ENCODE data around the gene WBP1. TPM values are rescaled to one million over a fixed set of nuclear protein-coding genes. Genes with fewer than 3 reads are reported as not detected.

The WBP1 gene
- total and polyA plus RNA-seq, 4 donors: 38.1 to 149 (median 57.9) TPM

DNA sequence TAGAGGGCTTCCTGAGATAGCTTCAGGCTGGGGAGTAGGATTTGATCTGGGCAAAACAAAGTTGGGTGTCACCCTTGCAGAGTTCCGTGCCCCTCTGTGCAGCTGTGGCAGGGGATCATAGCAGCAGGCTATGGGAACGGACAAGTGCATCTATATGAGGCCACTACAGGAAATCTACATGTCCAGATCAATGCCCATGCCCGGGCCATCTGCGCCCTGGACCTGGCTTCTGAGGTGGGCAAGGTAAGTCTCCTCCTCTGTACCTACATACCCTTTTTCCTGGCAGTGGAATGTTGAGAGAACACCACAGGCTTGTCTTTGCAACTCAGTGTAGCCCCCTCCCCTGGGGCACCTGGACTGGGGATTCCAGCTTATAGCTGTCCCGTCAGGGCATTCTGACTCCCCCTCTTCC is 33.2 kb upstream of the WBP1 start:
- Histone ChIP-seq H3K27ac (ENCODE audit: low read depth in 1 of 2, low read length in 2 of 2) (no peak overlapping the region), H3K9me3 (ENCODE audit: control insufficient read depth, low read length) (no peaks in the 10 kb centered on the region), H3K36me3 (ENCODE audit: control insufficient read depth in 1 of 2, insufficient read depth in 2 of 2, low read length in 1 of 2) (no peaks in the 10 kb centered on the region), H3K27me3 (ENCODE audit: control insufficient read depth in 1 of 2, insufficient read depth in 2 of 2, low read length in 1 of 2) (no peaks in the 10 kb centered on the region), H3K4me3 (ENCODE audit: low read length in 2 of 2) (no peak overlapping the region), H3K4me1 (ENCODE audit: control insufficient read depth in 1 of 2, insufficient read depth in 2 of 2, low read length in 2 of 2) (no peaks in the 10 kb centered on the region)
- no peak for DNase-seq
- WGBS, 2 donors: 73 to 87% methylated on average over 5 of the region's 5 CpGs
- no peak for ATAC-seq (ENCODE audit: low FRiP score)
- intact Hi-C loops (cut with DNase I): no loop called here

DNA sequence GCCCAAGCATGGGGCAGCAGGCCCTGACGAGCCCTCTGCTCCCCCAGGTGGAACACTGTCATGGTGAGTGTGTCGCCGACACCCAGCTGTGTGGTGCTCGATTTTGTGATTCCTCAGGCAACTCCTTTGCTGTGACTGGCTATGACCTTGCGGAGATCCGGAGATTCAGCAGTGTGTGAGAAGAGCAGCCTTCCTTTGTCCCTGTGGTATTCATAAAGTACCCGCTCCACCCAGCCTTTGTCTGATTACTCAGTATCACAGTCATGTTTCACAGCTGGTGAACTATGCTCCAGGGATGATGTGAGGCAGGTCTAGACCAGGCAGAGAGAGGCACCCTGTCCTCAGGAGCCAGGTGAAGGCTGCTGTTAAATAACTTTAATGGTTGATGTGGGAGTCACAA is 32.7 kb upstream of the WBP1 start:
- no peak for DNase-seq
- no peaks in the 10 kb centered on the region for H3K36me3 ChIP-seq (ENCODE audit: control insufficient read depth in 1 of 2, insufficient read depth in 2 of 2, low read length in 1 of 2)

DNA sequence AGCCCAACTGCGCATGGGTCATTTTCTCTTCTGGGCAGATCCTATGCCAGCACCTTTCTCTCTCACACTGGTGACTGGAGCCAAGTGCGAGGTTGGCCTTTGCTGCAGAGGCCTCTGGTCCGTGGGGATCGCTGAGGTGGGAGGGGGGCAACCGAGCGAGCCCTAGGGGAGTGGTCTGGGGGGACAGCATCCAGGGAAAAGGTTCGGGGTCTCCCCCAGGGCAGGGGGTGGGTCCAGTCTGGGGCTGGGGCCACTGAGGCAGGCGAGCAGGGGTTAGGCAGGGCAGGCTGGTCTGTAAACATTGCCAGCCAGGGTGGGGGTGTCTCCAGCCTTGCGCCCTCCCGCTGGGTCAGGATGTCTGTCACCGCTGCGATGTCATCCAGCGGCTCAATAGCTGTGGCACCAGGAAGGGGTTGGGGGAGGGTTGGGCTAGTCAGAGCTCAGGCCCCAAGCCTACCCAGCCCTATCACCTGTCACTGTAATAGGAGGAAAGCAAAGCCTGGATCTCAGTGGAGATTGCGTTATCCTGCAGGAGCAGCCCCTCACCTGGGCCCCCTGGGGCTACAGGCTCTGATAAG is 32.0 kb upstream of the WBP1 start:
- WGBS, 2 donors: 80% methylated on average over 14 of the region's 14 CpGs
- Histone ChIP-seq H3K27me3 (ENCODE audit: control insufficient read depth in 1 of 2, insufficient read depth in 2 of 2, low read length in 1 of 2) (no peaks in the 10 kb centered on the region), H3K36me3 (ENCODE audit: control insufficient read depth in 1 of 2, insufficient read depth in 2 of 2, low read length in 1 of 2) (no peaks in the 10 kb centered on the region), H3K9me3 (ENCODE audit: control insufficient read depth, low read length) (no peaks in the 10 kb centered on the region), H3K4me1 (ENCODE audit: control insufficient read depth in 1 of 2, insufficient read depth in 2 of 2, low read length in 2 of 2) (no peaks in the 10 kb centered on the region), H3K4me3 (ENCODE audit: low read length in 2 of 2) (no peak overlapping the region), H3K27ac (ENCODE audit: low read depth in 1 of 2, low read length in 2 of 2) (no peak overlapping the region)
- intact Hi-C loops (cut with DNase I): no loop called here
- no peak for ATAC-seq (ENCODE audit: low FRiP score)
- DNase-seq: no peak

More for the DNA sequence above, 32.7 kb upstream of the WBP1 start:
- intact Hi-C loops (cut with DNase I): no loop called here
- Histone ChIP-seq H3K4me1 (ENCODE audit: control insufficient read depth in 1 of 2, insufficient read depth in 2 of 2, low read length in 2 of 2) (no peaks in the 10 kb centered on the region), H3K9me3 (ENCODE audit: control insufficient read depth, low read length) (no peaks in the 10 kb centered on the region), H3K4me3 (ENCODE audit: low read length in 2 of 2) (no peak overlapping the region), H3K27me3 (ENCODE audit: control insufficient read depth in 1 of 2, insufficient read depth in 2 of 2, low read length in 1 of 2) (no peaks in the 10 kb centered on the region), H3K27ac (ENCODE audit: low read depth in 1 of 2, low read length in 2 of 2) (no peak overlapping the region)
- no peak for ATAC-seq (ENCODE audit: low FRiP score)
- 79 to 82% methylated on average over 7 of the region's 7 CpGs for WGBS, 2 donors

DNA sequence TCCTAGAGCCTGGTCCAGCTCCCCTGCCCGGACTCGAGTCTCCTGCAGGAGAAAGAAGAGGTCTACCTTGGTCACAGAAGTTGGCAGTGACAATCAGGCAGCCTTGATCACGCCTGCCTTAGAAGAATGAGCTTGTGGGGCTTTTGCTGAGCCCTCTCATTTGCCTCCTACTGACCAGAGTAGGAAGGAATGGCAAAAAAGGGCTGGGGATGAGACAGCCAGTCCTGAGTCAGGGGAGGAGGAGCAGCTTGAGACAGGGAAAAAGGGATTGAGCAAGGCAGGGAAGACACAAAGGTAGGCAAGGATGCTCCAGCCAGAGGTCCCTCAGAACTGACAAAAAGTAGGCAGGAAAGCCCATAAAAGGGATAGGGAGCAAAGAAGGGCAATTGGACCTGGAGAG is 30.7 kb upstream of the WBP1 start:
- Histone ChIP-seq H3K9me3 (ENCODE audit: control insufficient read depth, low read length) (no peaks in the 10 kb centered on the region), H3K4me3 (ENCODE audit: low read length in 2 of 2) (no peak overlapping the region), H3K36me3 (ENCODE audit: control insufficient read depth in 1 of 2, insufficient read depth in 2 of 2, low read length in 1 of 2) (no peaks in the 10 kb centered on the region), H3K4me1 (ENCODE audit: control insufficient read depth in 1 of 2, insufficient read depth in 2 of 2, low read length in 2 of 2) (no peaks in the 10 kb centered on the region), H3K27me3 (ENCODE audit: control insufficient read depth in 1 of 2, insufficient read depth in 2 of 2, low read length in 1 of 2) (no peaks in the 10 kb centered on the region), H3K27ac (ENCODE audit: low read depth in 1 of 2, low read length in 2 of 2) (no peak overlapping the region)
- 81 to 88% methylated on average over 3 of the region's 3 CpGs for WGBS, 2 donors
- no peak for DNase-seq
- no peak for ATAC-seq (ENCODE audit: low FRiP score)
- intact Hi-C loops (cut with DNase I): no loop called here

DNA sequence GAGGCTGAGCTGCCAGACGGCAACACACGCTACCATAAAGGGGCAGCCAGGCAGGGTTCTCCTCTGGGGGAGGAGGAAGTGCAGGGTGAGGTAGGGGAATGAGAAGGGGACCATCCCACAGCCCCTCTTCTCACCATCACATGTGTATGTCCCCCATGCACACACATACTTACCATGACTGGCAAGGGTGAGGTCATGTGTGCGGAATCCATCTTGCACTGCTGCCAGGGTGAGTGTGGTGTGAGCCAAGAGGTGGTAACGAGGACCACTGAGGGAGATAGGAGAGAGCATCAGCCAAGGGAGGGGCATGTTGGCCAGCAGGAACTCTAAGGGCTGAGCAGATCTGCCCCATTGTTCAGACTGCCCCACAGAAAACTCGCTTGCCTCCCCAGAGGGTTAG is 29.6 kb upstream of the WBP1 start:
- DNase-seq: no peak
- intact Hi-C loops (cut with DNase I): no loop called here
- WGBS, 2 donors: 59 to 60% methylated on average over 5 of the region's 5 CpGs
- Histone ChIP-seq H3K4me3 (ENCODE audit: low read length in 2 of 2) (no peak overlapping the region), H3K27me3 (ENCODE audit: control insufficient read depth in 1 of 2, insufficient read depth in 2 of 2, low read length in 1 of 2) (no peaks in the 10 kb centered on the region), H3K27ac (ENCODE audit: low read depth in 1 of 2, low read length in 2 of 2) (no peak overlapping the region), H3K36me3 (ENCODE audit: control insufficient read depth in 1 of 2, insufficient read depth in 2 of 2, low read length in 1 of 2) (no peaks in the 10 kb centered on the region), H3K4me1 (ENCODE audit: control insufficient read depth in 1 of 2, insufficient read depth in 2 of 2, low read length in 2 of 2) (no peaks in the 10 kb centered on the region), H3K9me3 (ENCODE audit: control insufficient read depth, low read length) (no peaks in the 10 kb centered on the region)
- ATAC-seq (ENCODE audit: low FRiP score): no peak

DNA sequence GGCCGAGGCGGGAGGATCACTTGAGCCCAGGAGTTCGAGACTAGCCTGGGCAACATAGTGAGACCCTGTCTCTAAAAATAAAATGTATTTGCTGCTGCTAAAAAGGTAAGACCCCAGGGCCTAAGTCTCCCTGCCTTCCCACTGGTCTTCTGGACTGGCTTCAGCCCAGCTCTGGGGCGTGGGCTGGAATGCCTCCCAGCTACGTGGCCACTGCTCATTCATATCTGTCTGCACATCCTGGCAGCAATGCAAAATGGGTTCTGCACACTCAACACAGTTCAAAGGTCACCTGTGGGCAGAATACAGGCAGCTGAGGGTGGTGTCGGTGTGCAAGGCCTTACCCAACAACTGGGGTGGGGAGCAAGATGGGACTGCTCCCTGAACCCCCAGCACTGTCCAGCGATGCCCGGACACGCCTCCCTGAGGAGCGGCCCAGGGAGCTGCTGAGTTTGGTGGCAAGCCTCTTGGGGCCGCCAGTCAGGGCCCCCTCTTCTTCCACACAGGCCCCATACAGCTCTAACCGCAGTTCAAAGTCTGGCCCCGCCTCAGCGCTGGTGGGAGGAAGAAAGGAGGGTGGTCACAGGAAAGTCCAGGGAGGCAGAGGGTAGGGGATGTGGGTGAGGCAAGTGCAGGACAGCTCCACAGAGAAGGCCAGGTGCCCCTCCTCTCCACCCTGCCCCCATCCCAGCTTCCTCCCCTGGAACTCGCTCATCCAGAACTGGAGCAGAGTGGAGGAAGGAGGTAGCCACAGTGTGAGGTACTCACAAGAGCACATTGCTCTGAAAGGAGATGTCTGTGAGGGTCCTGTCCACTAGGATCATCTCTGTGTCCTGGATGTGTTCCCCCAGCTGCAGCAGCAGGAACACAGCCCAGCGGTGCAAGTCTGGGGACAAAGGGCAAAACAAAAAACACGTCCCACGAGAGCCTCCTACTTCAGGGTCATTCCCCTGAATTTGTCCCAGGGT is 28.5 kb upstream of the WBP1 start:
- Histone ChIP-seq H3K9me3 (ENCODE audit: control insufficient read depth, low read length) (no peaks in the 10 kb centered on the region), H3K4me1 (ENCODE audit: control insufficient read depth in 1 of 2, insufficient read depth in 2 of 2, low read length in 2 of 2) (no peaks in the 10 kb centered on the region), H3K27me3 (ENCODE audit: control insufficient read depth in 1 of 2, insufficient read depth in 2 of 2, low read length in 1 of 2) (no peaks in the 10 kb centered on the region), H3K4me3 (ENCODE audit: low read length in 2 of 2) (no peak overlapping the region), H3K36me3 (ENCODE audit: control insufficient read depth in 1 of 2, insufficient read depth in 2 of 2, low read length in 1 of 2) (no peaks in the 10 kb centered on the region), H3K27ac (ENCODE audit: low read depth in 1 of 2, low read length in 2 of 2) (no peak overlapping the region)
- 86 to 87% methylated on average over 15 to 18 of the region's 18 CpGs for WGBS, 2 donors
- no peak for DNase-seq
- intact Hi-C loops (cut with DNase I): no loop called here
- ATAC-seq (ENCODE audit: low FRiP score): no peak

DNA sequence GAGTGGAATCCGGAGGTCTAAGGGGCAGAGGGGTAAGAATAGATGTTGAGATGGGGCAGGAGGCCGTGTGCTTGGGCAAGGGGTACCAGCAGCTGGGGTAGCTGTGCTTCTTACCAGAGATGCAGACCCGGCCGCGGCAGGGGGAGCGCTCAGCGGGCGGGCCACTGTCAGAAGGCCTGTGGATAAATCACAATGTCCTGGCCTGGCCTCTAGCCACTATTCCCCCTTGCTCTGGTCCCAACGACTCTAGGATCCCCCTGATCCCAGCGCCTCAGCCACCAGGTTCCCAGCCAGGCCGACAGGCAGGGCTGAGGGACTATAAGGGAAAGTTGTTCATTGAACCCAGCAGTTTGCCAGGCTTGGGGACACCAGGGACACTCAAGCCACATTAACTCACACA is 27.7 kb upstream of the WBP1 start:
- H3K27ac ChIP-seq (ENCODE audit: low read depth in 1 of 2, low read length in 2 of 2): no peak overlapping the region
- intact Hi-C loops (cut with DNase I): no loop called here
- H3K4me1 ChIP-seq (ENCODE audit: control insufficient read depth in 1 of 2, insufficient read depth in 2 of 2, low read length in 2 of 2): no peaks in the 10 kb centered on the region
- H3K36me3 ChIP-seq (ENCODE audit: control insufficient read depth in 1 of 2, insufficient read depth in 2 of 2, low read length in 1 of 2): no peaks in the 10 kb centered on the region
- no peak overlapping the region for H3K4me3 ChIP-seq (ENCODE audit: low read length in 2 of 2)
- DNase-seq: no peak
- H3K9me3 ChIP-seq (ENCODE audit: control insufficient read depth, low read length): no peaks in the 10 kb centered on the region
- no peak for ATAC-seq (ENCODE audit: low FRiP score)
- WGBS, 2 donors: 88 to 89% methylated on average over 11 of the region's 11 CpGs
- H3K27me3 ChIP-seq (ENCODE audit: control insufficient read depth in 1 of 2, insufficient read depth in 2 of 2, low read length in 1 of 2): no peaks in the 10 kb centered on the region

DNA sequence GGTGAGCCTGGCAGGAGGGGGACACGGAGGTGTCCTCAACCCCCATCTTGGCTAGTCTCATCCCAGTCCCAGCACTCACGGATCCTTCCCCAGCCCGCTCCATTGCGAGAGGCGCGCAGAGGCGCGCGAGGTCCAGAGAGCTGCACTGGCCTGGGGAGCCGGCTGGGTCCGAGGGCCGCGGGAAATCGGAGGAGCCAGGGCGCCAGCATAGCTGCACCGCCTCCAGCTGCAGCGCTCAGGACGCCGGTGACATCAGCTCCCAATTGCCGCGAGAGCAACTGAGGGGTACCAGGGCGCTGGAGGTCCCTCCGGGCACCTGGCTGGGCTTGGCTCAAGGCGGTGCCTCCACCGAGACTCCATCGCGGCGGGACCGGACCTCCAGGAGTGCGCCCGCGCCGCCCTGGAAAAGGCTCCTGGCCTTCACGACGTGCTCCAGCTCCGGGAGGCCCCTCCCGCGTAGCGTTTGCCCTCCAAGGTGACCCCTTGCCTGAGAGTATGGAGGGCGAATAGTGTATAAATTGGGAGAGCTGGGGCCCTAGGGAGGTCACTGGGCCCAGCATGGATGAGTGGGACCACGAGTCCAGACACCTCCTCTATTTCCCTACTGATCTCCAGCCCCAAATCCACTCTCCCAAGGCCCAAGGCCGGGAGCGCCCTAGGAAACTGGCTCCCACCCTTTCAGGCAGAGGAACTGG is 22.0 kb upstream of the WBP1 start:
- no peak overlapping the region for H3K27ac ChIP-seq (ENCODE audit: low read depth in 1 of 2, low read length in 2 of 2)
- no peak for ATAC-seq (ENCODE audit: low FRiP score)
- H3K9me3 ChIP-seq (ENCODE audit: control insufficient read depth, low read length): no peaks in the 10 kb centered on the region
- WGBS, 2 donors: 60 to 68% methylated on average over 42 to 43 of the region's 43 CpGs
- intact Hi-C loops (cut with DNase I): no loop called here
- no peaks in the 10 kb centered on the region for H3K36me3 ChIP-seq (ENCODE audit: control insufficient read depth in 1 of 2, insufficient read depth in 2 of 2, low read length in 1 of 2)
- no peak overlapping the region for H3K4me3 ChIP-seq (ENCODE audit: low read length in 2 of 2)
- no peaks in the 10 kb centered on the region for H3K4me1 ChIP-seq (ENCODE audit: control insufficient read depth in 1 of 2, insufficient read depth in 2 of 2, low read length in 2 of 2)
- DNase-seq: no peak
- H3K27me3 ChIP-seq (ENCODE audit: control insufficient read depth in 1 of 2, insufficient read depth in 2 of 2, low read length in 1 of 2): no peaks in the 10 kb centered on the region

Data from aorta (tissue), 5 donors.